ENCODE measurements around the gene COL25A1.
"Not testable (repeated sequence)": the region's sequence is repeated elsewhere in the genome, so short reads cannot be mapped to it uniquely, and the experiment has no call there.

Gene COL25A1

GRCh38 chr4:108906866-108907367 is 395.5 kb downstream of the COL25A1 start:
- no peak for DNase-seq (ENCODE audit: low spot score)

GRCh38 chr4:108906006-108906405 is 396.5 kb downstream of the COL25A1 start:
- no peak for DNase-seq (ENCODE audit: low spot score)

GRCh38 chr4:108903464-108904221 is 398.8 kb downstream of the COL25A1 start:
- DNase-seq (ENCODE audit: low spot score): no peak

- no peak for DNase-seq (ENCODE audit: low spot score)
Observed at GRCh38 chr4:108902769-108903168, 399.7 kb downstream of the COL25A1 start.

- DNase-seq (ENCODE audit: low spot score): no peak
Observed at GRCh38 chr4:108901291-108901690, 401.2 kb downstream of the COL25A1 start.

- DNase-seq (ENCODE audit: low spot score): no peak
Observed at GRCh38 chr4:108900018-108900580, 402.4 kb downstream of the COL25A1 start.

GRCh38 chr4:108893468-108893867 is 409.0 kb downstream of the COL25A1 start:
- DNase-seq (ENCODE audit: low spot score): no peak

- DNase-seq (ENCODE audit: low spot score): no peak
Observed at GRCh38 chr4:108891896-108892590, 410.4 kb downstream of the COL25A1 start.

GRCh38 chr4:108890484-108890881 is 412.0 kb downstream of the COL25A1 start:
- no peak for DNase-seq (ENCODE audit: low spot score)

- no peak for DNase-seq (ENCODE audit: low spot score)
Observed at GRCh38 chr4:108889696-108890483, 412.6 kb downstream of the COL25A1 start.

- no peak for DNase-seq (ENCODE audit: low spot score)
Observed at GRCh38 chr4:108888769-108889168, 413.7 kb downstream of the COL25A1 start.

GRCh38 chr4:108887034-108887433 is 415.4 kb downstream of the COL25A1 start:
- no peak for DNase-seq (ENCODE audit: low spot score)

GRCh38 chr4:108885211-108885610 is 417.2 kb downstream of the COL25A1 start:
- DNase-seq (ENCODE audit: low spot score): no peak

- no peak for DNase-seq (ENCODE audit: low spot score)
Observed at GRCh38 chr4:108884596-108884995, 417.9 kb downstream of the COL25A1 start.

- DNase-seq (ENCODE audit: low spot score): no peak
Observed at GRCh38 chr4:108881986-108882385, 420.5 kb downstream of the COL25A1 start.

GRCh38 chr4:108881190-108881589 is 421.3 kb downstream of the COL25A1 start:
- DNase-seq (ENCODE audit: low spot score): no peak

- DNase-seq (ENCODE audit: low spot score): no peak
Observed at GRCh38 chr4:108878806-108879205, 423.7 kb downstream of the COL25A1 start.

GRCh38 chr4:108877821-108878220 is 424.6 kb downstream of the COL25A1 start:
- no peak for DNase-seq (ENCODE audit: low spot score)

- DNase-seq (ENCODE audit: low spot score): no peak
Observed at GRCh38 chr4:108874806-108875205, 427.7 kb downstream of the COL25A1 start.

- DNase-seq (ENCODE audit: low spot score): not testable (repeated sequence)
Observed at GRCh38 chr4:108869970-108870369, 432.5 kb downstream of the COL25A1 start.

- no peak for DNase-seq (ENCODE audit: low spot score)
Observed at GRCh38 chr4:108868606-108869227, 433.7 kb downstream of the COL25A1 start.

GRCh38 chr4:108867476-108867875 is 435.0 kb downstream of the COL25A1 start:
- DNase-seq (ENCODE audit: low spot score): no peak
